Measurements from ENCODE around the gene IFNL4.
"Not testable (repeated sequence)": the region's sequence is repeated elsewhere in the genome, so short reads cannot be mapped to it uniquely, and the experiment has no call there.

- TF ChIP-seq CTCF (IDR thresholded peaks at IDR 0.05); EP300 (IDR thresholded peaks at IDR 0.05; ENCODE audit: low read depth); POLR2A (IDR thresholded peaks at IDR 0.05): not testable (repeated sequence)
These were observed 20.0 kb upstream of the IFNL4 start for GRCh38 chr19:39268531-39269223.

All from transverse colon (tissue), 3 donors.